ENCODE measurements around the gene VWA3B. TPM values are rescaled to one million over a fixed set of nuclear protein-coding genes. Genes with fewer than 3 reads are reported as not detected.

VWA3B gene
- total RNA-seq: 1 to 10 TPM in 1 of 4 donors, under 1 TPM in 1, not detected in 2; 0.12 to 2.5 TPM

- intact Hi-C loops (cut with DNase I; ENCODE audit: low total_unique reads): no loop called here
- peak in 1 of 2 donors; percentile 87 for DNase-seq (ENCODE audit: low spot score in 2 of 2)
- 2% methylated on average over 55 to 64 of the region's 74 CpGs for WGBS, 2 donors
These were observed at the start of gene VWA3B for GRCh38 chr2:98086491-98087446. VWA3B (plus strand) TSS chr2:98087167; CDS start chr2:98093093, 5,926 bp downstream.

GRCh38 chr2:98037206-98037605 lies 49.8 kb upstream of the VWA3B start:
- no peak for DNase-seq (ENCODE audit: low spot score in 2 of 2)
- 62 to 77% methylated on average over 2 of the region's 2 CpGs for WGBS, 2 donors
- TF ChIP-seq POLR2A (IDR thresholded peaks at IDR 0.05): no peak
- TF ChIP-seq CTCF (IDR thresholded peaks at IDR 0.05): no peak
- no peak overlapping the region for H3K4me3 ChIP-seq (ENCODE audit: low read depth, poor library complexity, severe bottlenecking)
- intact Hi-C loops (cut with DNase I; ENCODE audit: low total_unique reads): no loop called here

More at GRCh38 chr2:98086491-98087446, at the start of gene VWA3B:
- peak within 1 kb of the TSS; percentile 10 for H3K4me3 ChIP-seq (ENCODE audit: low read depth, poor library complexity, severe bottlenecking)
- no peak for TF ChIP-seq POLR2A (IDR thresholded peaks at IDR 0.05)
- TF ChIP-seq CTCF (IDR thresholded peaks at IDR 0.05): no peak

- DNase-seq (ENCODE audit: low spot score in 2 of 2): no peak
- WGBS, 2 donors: 77 to 93% methylated on average over 2 of the region's 2 CpGs
- no peak for TF ChIP-seq CTCF (IDR thresholded peaks at IDR 0.05)
- no peak for TF ChIP-seq POLR2A (IDR thresholded peaks at IDR 0.05)
- intact Hi-C loops (cut with DNase I; ENCODE audit: low total_unique reads): no loop called here
- no peak overlapping the region for H3K4me3 ChIP-seq (ENCODE audit: low read depth, poor library complexity, severe bottlenecking)
These were observed 49.2 kb upstream of the VWA3B start for GRCh38 chr2:98037666-98038336.

- DNase-seq (ENCODE audit: low spot score in 2 of 2): peak in 1 of 2 donors; percentile 20
- 81 to 82% methylated on average over 12 of the region's 12 CpGs for WGBS, 2 donors
- intact Hi-C loops (cut with DNase I; ENCODE audit: low total_unique reads): no loop called here
- no peak for TF ChIP-seq POLR2A (IDR thresholded peaks at IDR 0.05)
- TF ChIP-seq CTCF (IDR thresholded peaks at IDR 0.05): no peak
- H3K4me3 ChIP-seq (ENCODE audit: low read depth, poor library complexity, severe bottlenecking): no peak overlapping the region
These were observed 47.7 kb upstream of the VWA3B start for GRCh38 chr2:98039085-98039756.

- DNase-seq (ENCODE audit: low spot score in 2 of 2): no peak
- 79 to 90% methylated on average over 8 of the region's 8 CpGs for WGBS, 2 donors
- intact Hi-C loops (cut with DNase I; ENCODE audit: low total_unique reads): no loop called here
- no peak for TF ChIP-seq CTCF (IDR thresholded peaks at IDR 0.05)
- no peak for TF ChIP-seq POLR2A (IDR thresholded peaks at IDR 0.05)
- H3K4me3 ChIP-seq (ENCODE audit: low read depth, poor library complexity, severe bottlenecking): no peak overlapping the region
These were observed 46.5 kb upstream of the VWA3B start for GRCh38 chr2:98040331-98040939.
